Brain microvascular endothelial cell (primary cell): ENCODE data around the gene DEAF1.

Experiments
- DNase-seq: peaks from one replicate; pipeline ENCODE4 v3.0.0-alpha.2; 2020
- H3K27ac ChIP-seq: fragments of 250-450 bp; sonication (Bioruptor Pico); 2 replicates; pipeline ENCODE4 v1.5.1; 2020; ENCODE audit warnings: mild to moderate bottlenecking, moderate library complexity
- H3K27me3 ChIP-seq: fragments of 250-450 bp; sonication (Bioruptor Pico); replicated peaks from 2 replicates; pipeline ENCODE4 v1.5.1; 2020; ENCODE audit warnings: mild to moderate bottlenecking
- H3K36me3 ChIP-seq: fragments of 250-450 bp; sonication (Bioruptor Pico); replicated peaks from 2 replicates; pipeline ENCODE4 v1.5.1; 2020; ENCODE audit warnings: mild to moderate bottlenecking
- H3K4me3 ChIP-seq: 2 replicates; pipeline ENCODE4 v1.5.1; 2011; ENCODE audit warnings: low read depth, mild to moderate bottlenecking, control low read depth, low read length, moderate library complexity
- in situ Hi-C: cut with HindIII; loops from 2 replicates; pipeline ENCODE4 v1.10.0; 2017; ENCODE audit warnings: low sequenced_read_pairs, low pct_ligation_motif_present
- TF ChIP-seq, protein P1 (sequence below): IDR thresholded peaks from 2 replicates; pipeline ENCODE4 v1.5.1; 2011; ENCODE audit warnings: low read depth, mild to moderate bottlenecking, moderate library complexity, low read length, control low read depth, inconsistent platforms; ENCODE audit errors: missing control alignments

DEAF1 gene

GRCh38 chr11:612201-612960 is 82.6 kb downstream of the DEAF1 start:
- in situ Hi-C loops, result no loop called here
- Histone ChIP-seq H3K27me3 (no peaks in the 10 kb centered on the region), H3K27ac (no peak overlapping the region), H3K4me3 (no peak overlapping the region), H3K36me3 (peaks cover 64% of the 10 kb centered on the region)
- TF ChIP-seq, protein P1, sequence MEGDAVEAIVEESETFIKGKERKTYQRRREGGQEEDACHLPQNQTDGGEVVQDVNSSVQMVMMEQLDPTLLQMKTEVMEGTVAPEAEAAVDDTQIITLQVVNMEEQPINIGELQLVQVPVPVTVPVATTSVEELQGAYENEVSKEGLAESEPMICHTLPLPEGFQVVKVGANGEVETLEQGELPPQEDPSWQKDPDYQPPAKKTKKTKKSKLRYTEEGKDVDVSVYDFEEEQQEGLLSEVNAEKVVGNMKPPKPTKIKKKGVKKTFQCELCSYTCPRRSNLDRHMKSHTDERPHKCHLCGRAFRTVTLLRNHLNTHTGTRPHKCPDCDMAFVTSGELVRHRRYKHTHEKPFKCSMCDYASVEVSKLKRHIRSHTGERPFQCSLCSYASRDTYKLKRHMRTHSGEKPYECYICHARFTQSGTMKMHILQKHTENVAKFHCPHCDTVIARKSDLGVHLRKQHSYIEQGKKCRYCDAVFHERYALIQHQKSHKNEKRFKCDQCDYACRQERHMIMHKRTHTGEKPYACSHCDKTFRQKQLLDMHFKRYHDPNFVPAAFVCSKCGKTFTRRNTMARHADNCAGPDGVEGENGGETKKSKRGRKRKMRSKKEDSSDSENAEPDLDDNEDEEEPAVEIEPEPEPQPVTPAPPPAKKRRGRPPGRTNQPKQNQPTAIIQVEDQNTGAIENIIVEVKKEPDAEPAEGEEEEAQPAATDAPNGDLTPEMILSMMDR, result peak; percentile 56
- no peak for DNase-seq

DNA sequence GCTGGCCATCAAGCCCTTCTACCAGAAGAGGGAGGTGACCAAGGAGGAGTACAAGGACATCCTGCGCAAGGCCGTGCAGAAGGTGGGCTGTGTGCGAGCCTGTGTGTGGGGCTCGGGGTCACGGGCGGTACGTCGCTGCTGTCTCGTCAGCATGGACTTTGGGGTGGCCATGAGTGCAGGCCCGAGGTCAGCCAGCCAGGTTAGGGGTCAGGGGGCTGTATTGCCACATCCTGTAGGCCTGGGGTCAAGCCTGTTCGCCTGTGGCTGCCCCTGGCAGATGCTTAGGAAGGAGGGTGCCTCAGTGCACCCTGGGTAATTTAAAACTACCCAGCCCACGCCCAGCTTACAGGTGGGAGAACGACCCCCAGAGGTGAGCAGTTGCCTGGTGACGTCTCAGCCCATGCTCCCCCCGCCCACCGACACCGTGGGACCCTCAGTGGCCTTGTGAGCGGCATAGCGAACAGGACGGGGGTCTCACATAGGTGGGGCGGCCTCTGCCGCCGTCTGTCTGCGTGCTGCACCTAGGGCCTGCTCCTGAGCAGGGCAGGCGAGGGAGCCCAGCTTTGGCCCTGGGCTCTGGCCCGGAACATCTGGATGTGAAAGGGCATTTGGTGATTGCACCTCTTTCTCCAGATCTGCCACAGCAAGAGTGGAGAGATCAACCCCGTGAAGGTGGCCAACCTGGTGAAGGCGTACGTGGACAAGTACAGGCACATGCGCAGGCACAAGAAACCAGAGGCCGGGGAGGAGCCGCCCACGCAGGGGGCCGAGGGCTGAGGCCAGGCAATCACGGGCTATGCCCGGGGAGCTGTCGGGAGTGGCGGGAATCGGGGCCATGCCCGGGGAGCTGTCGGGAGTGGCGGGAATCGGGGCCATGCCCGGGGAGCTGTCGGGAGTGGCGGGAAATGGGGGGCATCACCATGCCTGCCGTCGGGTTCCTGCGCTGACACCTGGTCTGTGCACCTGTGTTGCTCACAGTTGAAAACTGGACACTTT is 83.7 kb downstream of the DEAF1 start:
- DNase-seq, result no peak
- Histone ChIP-seq H3K27ac (no peak overlapping the region), H3K36me3 (peaks cover 75% of the 10 kb centered on the region), H3K27me3 (no peaks in the 10 kb centered on the region), H3K4me3 (no peak overlapping the region)
- TF ChIP-seq, protein P1, result no peak
- in situ Hi-C loops, result no loop called here

DNA sequence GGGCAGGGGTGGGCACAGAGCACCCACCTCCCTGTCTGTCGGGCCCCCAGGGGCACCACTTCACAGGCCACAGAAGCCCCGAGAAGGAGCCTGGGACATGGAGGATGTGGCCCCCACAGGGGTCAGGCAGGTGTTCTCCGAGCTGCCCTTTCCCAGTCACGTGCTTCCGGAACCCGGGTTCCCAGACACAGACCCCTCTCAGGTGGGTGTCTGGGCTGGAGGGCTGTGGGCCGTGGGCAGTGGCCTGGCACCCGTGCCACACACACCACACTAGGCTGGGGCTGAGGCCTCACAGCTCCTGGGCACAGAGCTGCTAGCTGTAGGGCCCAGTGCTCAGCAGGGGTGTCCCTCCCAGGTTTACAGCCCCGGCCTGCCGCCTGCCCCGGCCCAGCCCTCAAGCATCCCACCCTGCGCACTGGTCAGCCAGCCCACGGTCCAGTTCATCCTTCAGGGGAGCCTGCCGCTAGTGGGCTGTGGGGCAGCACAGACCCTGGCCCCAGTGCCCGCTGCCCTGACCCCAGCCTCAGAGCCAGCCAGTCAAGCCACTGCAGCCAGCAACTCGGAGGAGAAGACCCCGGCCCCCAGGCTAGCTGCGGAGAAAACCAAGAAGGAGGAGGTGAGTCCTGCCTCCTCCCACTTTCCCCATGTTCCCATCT is 84.7 kb downstream of the DEAF1 start:
- H3K27ac ChIP-seq, result no peak overlapping the region
- H3K27me3 ChIP-seq, result no peaks in the 10 kb centered on the region
- TF ChIP-seq, protein P1, result no peak
- peaks cover 85% of the 10 kb centered on the region for H3K36me3 ChIP-seq
- DNase-seq, result no peak
- in situ Hi-C loops, result no loop called here
- H3K4me3 ChIP-seq, result no peak overlapping the region

GRCh38 chr11:609341-609811 is 85.6 kb downstream of the DEAF1 start:
- peaks cover 86% of the 10 kb centered on the region for H3K36me3 ChIP-seq
- DNase-seq, result no peak
- H3K27ac ChIP-seq, result no peak overlapping the region
- TF ChIP-seq, protein P1, result no peak
- in situ Hi-C loops, result no loop called here
- H3K27me3 ChIP-seq, result no peaks in the 10 kb centered on the region
- no peak overlapping the region for H3K4me3 ChIP-seq

DNA sequence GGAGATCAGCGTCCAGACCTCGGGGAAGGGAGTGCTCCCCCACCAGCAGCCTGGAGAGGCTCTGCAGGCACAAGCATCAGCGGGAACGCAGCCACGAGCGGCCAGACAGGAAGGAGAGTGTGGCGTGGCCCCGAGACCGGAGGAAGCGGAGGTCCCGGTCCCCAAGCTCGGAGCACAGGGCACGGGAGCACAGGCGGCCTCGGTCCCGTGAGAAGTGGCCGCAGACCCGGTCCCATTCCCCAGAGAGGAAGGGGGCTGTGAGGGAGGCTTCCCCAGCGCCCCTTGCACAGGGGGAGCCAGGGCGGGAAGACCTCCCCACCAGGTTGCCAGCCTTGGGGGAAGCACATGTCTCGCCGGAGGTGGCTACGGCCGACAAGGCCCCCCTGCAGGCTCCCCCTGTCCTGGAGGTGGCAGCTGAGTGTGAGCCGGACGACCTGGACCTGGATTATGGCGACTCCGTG is 86.2 kb downstream of the DEAF1 start:
- TF ChIP-seq, protein P1, result no peak
- no peak overlapping the region for H3K27ac ChIP-seq
- no peak overlapping the region for H3K4me3 ChIP-seq
- no peaks in the 10 kb centered on the region for H3K27me3 ChIP-seq
- in situ Hi-C loops, result no loop called here
- DNase-seq, result no peak
- peaks cover 86% of the 10 kb centered on the region for H3K36me3 ChIP-seq
